SIG-M5 treated with dmso at 0.1 percent for 504 hours (cell line): ENCODE results near the gene RAB34.
"Not testable (repeated sequence)": the region's sequence is repeated elsewhere in the genome, so short reads cannot be mapped to it uniquely, and the experiment has no call there.

Source experiments
- DNase-seq: peaks from one replicate; lab custom pipeline; 2025; ENCODE audit not compliant: unreplicated experiment; lab: John Stamatoyannopoulos, UW

The RAB34 gene

GRCh38 chr17:28728364-28729200 lies 10.9 kb upstream of the RAB34 start, which contains the start of gene NEK8:
NEK8 (plus strand) TSS chr17:28728788; CDS start chr17:28728814, 26 bp downstream.
- peak; percentile 99 for DNase-seq

- DNase-seq = peak; percentile 97
Measured at GRCh38 chr17:28726627-28727491, 9.2 kb upstream of the RAB34 start.

DNA sequence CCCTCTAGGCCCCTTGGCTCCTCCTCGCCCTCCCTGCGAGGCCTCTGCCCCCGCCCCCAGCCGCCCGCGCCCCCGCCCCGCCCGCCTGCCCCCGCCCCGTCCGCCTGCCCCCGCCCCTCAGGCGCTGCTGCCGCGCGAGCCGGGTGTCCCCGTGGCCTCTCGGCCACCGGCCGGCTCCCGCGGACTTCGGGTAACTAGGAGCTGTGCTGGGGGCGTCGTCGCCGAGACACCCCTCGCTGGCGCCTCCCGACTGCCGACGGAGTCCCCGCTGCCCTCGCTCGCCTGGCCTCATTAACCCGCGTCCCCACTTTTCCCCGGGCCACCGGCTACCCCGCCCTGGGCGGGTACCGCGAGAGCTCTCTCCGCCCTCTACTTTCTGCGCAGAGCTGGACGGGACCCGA lies 8.6 kb upstream of the RAB34 start, which contains the start of gene TLCD1:
Gene TLCD1 (minus strand): TSS at position 8 of the 401 bp plus-strand sequence. CDS start 136 bp downstream, outside the sequence.
- peak; percentile 79 for DNase-seq

- DNase-seq = peak; percentile 82
Measured at GRCh38 chr17:28725660-28726225, 8.1 kb upstream of the RAB34 start.

- DNase-seq = peak; percentile 87
Measured at GRCh38 chr17:28725166-28725659, 7.5 kb upstream of the RAB34 start.

DNA sequence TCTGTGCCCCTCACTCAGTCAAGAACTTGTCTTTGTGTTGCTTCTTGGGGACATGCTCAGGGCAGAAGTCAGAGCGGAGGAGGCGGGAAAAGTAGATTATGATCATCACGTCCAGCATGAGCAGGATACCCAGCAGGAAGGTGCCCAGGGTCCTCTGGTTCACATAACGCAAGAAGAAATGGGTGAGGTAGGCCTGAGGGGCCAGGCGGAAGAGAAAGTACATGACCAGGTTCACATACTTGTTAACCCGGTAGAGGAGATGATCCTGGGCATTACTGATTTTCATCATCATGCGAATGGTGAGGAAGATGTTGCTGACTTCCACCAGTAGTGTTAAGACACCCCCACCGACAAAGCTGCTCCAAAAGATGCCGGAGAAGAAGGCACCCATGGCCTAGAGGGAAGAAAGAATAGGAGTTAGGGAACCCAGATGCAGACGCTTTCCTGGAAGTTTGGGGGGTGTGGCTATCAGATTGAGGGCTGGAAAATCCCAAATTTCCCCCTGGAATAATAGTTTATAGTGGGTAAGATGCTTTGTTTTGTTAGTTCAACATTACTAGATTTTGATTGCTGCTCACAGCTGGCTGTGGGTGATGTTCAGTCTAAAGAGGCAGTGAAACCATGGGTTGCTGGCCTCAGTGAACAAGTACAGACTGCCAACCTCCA lies 7.0 kb upstream of the RAB34 start:
- DNase-seq = no peak

DNA sequence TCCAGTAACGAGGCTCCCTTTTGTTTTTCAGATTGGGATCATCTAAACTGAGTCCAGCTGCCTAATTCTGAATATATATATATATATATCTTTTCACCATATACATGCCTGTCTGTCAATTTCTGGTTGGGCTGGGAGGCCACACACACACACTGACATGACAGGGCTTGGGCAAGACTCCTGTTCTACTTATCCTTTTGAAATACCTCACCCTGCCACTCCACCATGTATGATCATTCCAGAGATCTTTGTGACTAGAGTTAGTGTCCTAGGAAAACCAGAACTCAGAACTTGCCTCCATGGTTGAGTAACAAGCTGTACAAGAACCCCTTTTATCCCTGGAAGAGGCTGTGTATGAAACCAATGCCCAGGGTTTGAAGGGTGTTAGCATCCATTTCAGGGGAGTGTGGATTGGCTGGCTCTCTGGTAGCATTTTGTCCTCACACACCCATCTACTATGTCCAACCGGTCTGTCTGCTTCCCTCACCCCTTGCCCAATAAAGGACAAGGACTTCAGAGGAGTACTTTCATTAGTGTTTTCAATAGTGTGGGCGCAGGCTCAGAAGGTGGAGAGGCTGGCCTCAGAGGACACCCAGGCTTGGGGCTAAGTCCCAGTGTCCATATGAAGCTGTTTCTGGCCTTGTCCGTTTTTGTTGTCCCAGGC lies 6.3 kb upstream of the RAB34 start:
- DNase-seq = not testable (repeated sequence)

- no peak for DNase-seq
Measured at GRCh38 chr17:28723159-28723835, 5.6 kb upstream of the RAB34 start.

DNA sequence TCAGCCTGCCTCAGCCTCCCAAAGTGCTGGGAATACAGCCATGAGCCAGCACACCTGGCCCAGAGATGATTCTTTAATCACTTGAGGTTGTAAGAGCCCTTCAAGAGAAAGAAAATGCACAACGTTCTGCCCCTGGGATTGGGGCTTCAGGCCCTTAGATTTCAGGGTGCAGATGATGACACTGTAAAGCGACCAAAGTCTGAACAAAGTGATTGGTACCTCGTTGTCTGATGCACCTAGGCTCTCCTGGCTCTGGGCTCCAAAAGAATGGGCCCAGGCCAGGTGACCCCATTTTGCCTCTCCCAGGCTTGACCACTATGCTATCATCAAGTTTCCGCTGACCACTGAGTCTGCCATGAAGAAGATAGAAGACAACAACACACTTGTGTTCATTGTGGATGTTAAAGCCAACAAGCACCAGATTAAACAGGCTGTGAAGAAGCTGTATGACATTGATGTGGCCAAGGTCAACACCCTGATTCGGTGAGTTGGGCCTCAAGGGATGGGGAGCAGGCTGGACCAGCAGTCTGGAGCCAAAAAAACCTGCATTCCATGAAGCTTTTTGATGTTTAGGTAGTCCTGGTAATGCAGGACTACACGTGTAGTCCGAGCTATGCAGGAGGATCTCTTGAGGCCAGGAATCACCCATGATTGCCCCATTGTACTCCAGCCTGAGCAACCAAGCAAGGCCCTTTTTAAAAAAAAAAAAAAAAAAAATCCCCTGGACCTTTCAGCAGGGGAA lies 4.9 kb upstream of the RAB34 start:
- DNase-seq = no peak

GRCh38 chr17:28720997-28721329 lies 3.3 kb upstream of the RAB34 start:
- not testable (repeated sequence) for DNase-seq

DNA sequence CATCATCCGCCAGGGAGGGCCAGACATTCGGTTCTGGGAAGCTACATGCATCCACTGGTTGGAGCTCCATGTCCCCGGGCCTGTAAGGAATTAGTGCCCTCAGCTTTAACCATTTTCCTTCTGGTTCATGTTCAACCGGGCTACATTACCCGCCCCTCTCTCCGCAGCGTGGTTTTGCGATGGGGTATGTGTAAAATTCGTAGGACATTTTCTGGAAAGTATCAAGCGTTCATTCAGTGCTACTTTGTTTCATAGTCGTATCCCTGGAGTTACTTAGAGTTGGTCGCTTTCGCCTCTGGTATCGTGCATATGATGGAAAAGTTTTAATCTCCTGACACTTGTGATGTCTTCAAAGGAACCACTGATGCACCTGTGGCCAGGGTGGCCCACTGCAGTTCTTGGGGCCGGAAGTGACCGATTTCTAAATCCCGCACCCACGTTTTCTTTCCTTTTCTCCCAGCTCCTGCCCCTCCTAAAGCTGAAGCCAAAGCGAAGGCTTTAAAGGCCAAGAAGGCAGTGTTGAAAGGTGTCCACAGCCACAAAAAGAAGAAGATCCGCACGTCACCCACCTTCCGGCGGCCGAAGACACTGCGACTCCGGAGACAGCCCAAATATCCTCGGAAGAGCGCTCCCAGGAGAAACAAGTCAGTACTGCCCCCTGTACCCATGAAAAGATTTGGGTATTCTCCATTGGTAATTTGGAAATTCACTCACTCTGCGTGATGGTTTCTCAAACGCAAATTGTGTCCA lies 2.8 kb upstream of the RAB34 start:
- DNase-seq = no peak

GRCh38 chr17:28719021-28719433 lies 1.4 kb upstream of the RAB34 start:
- no peak for DNase-seq

- no peak for DNase-seq
Measured at GRCh38 chr17:28718333-28719020, 809 bp upstream of the RAB34 start.

DNA sequence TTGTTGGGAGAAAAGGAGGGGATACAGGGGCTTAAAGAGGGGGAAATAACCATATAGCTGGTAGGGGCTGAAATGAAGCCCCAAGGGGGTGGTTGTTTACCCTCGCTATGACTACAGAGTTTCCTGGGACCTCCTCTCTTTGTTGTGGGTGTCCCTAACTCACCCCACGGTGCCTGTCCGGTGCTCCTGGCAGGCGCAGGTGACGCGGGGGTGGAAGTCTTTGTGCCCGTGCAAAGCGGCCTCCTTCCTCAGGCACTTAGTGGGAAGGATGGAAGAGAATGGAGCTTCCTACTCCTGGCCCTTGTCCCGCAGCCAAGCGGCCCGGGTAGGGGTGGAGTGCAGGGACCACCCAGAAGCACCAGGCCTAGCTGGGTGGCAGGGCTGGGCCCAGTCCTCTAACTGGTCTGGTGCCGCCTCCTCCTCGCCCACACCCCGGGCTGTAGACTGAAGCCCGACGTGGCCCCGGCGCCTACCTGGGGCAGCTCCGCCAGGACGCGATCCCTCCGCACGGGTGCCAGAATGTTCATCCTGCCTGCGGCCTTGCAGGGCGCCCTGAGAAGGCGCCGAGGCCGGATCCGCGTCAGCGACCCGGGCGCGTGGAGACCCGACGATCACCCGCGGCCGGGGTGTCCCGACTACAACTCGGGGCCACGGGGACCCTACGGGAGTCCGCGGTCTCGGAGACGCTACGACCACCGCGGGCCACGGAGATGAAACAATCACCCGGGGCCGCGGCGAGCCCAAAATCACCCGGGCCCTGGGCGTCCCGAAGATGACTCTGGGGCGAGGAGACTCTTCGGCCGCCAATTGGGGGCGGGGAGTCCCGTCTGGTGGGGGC lies 709 bp downstream of the RAB34 start:
- no peak for DNase-seq

GRCh38 chr17:28715217-28715616 lies 2.5 kb downstream of the RAB34 start:
- no peak for DNase-seq

- DNase-seq = no peak
Measured at GRCh38 chr17:28714281-28714680, 3.4 kb downstream of the RAB34 start.
